Measurements from ENCODE around the gene PRODH2.
A peak's percentile ranks its signal among the peaks of the same experiment; 100 is the strongest.

Gene PRODH2

DNA sequence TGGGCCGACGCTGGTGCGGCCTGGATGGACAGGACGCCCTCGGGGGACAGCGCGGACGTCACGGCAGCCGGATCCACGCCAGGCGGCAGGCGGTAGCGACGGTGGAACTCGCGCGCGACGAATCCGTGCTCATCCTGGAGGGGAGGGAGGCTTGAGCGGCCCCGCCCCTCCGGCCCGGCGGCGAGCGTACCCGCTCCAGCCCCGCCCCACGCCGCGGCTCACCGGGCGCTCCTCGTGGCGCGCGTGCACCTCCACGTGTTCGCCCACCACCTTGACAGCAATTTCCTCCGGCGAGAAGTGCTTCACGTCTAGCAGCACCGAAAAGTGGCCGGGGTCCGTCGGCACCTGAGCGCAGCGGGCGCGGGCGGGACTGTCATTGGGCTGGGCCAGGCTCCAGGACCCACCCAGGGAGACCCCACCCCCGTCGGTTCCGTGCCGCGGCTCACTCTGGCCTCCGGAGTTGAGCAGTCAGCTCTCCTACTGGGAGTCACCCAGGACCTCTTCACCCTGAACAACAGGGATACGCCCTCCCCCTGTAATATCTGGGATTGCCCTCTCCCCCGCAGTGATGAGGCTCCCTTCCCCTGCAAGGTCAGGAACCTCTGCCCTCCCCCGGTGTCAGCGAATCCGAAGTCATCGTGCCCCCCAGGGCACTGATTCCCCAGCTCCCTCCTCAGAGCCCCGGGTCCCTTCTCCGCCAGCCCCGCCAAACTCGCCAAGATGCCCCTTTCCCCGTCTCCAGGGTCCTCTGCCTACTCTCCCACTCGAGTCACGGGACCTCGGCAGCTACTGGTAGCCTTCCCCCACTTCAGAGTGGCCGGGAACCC, 56.9 kb downstream of the PRODH2 start:
- peak; percentile 29 for DNase-seq

DNA sequence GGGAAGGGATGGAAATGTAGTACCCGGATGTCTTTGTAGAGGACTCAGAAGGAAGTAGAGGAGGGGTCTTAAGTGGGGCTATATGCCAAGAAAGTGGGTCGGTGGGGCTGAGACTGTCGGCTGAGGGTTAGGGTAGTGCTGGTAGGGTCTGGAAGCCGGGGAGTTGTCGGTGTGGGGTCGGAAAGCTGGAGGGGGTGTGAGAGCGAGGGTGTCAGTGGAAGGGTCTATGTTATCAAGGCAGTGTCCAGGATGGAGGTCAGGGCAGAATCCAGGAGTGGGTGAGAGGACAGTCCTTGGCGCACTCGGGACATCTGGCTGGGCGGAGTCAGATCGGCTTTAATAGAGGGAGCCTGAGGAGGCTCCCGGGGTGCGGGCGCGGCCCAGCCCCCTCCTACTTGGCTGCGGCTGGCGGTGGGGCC, 57.5 kb downstream of the PRODH2 start:
- DNase-seq = no peak

DNA sequence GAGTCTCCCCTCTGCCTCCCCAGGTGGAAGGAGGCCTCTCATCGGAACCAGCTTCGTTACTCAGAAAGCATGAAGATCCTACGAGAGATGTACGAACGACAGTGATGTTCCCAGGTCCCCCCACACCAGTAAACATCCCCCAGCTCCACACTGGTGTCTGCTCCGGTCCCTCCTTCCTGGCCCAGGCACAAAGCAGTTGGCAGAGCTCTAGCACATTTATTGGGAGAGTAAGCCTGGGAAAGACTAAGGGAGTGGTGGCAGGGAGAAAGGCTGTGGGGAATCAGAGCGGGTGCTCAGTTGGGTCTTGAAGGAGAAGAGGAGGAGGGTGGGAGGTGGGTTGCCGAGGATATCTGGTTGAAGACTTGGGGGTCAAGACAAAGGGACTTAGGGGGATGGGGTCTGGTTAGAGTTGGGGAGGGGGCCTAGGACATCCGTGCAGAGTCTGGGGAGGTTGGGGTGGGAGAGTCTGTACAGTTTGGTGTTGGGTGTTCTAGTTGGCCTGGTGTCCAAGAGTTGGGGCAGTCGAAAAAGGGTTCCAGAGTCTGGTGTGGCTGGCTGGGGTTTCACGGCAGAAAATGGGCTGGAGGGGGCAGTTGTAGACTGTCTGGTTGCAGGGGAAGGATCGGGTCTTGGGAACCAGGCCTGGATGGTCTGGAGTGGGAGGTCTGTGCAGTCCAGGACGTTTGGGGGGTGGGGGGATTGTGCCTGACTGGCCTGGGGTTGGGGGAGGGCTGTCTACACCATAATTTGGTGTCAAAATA, 58.1 kb downstream of the PRODH2 start:
- no peak for DNase-seq

DNA sequence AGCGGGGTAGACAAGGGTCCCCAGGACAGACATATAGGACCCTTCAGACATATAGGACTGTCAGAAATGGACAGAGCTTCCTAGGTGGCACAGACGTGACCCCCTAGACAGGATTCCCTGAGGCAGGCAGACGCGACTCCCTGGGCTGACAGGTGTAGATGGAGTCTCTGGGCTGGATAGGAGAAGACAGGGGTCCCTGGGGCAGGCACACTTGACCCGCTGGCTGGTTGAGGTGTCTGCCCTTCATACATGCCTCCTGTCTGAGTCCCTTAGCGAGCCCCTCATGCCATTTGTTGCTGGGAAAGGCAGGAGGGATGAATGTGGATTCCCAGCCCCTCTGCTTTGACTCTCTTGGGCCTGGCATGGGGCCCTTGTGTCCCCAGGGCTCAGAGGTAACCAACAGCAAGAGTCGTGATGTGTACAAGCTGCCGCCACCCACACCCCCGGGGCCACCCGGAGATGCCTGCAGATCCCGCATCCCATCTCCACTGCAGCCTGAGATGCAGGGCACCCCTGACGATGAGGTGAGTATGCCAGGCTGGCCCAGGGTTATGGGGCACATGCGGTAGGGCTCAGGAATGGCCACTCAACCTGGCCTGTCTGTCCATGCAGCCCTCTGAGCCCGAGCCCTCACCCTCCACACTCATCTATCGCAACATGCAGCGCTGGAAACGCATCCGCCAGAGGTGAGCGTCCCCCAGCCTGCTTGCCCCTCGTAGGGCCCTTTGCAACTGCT, 58.8 kb downstream of the PRODH2 start:
- DNase-seq = no peak

DNA sequence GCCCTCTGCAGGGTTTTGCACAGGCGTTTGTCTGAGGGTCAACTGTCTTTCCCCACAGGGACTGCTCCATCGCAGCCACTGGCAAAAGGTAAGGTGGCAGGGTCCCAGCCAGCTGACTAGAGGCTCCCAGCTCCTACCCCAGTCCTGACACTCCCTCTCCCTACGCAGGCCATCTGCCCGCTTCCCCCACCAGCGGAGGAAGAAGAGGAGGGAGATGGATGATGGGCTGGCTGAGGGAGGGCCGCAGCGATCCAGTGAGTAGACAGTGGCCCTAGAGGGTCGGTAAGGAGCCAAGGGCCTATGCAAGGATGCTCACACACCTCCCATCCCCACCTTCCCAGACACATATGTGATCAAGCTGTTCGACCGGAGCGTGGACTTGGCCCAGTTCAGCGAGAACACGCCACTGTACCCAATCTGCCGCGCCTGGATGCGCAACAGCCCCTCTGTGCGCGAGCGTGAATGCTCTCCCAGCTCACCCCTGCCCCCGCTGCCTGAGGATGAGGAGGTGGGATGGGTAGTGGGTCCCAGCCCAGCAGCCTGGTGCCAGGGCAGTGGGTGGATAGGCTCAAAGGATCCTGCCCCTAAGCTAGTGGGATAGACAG, 59.8 kb downstream of the PRODH2 start:
- no peak for DNase-seq

DNA sequence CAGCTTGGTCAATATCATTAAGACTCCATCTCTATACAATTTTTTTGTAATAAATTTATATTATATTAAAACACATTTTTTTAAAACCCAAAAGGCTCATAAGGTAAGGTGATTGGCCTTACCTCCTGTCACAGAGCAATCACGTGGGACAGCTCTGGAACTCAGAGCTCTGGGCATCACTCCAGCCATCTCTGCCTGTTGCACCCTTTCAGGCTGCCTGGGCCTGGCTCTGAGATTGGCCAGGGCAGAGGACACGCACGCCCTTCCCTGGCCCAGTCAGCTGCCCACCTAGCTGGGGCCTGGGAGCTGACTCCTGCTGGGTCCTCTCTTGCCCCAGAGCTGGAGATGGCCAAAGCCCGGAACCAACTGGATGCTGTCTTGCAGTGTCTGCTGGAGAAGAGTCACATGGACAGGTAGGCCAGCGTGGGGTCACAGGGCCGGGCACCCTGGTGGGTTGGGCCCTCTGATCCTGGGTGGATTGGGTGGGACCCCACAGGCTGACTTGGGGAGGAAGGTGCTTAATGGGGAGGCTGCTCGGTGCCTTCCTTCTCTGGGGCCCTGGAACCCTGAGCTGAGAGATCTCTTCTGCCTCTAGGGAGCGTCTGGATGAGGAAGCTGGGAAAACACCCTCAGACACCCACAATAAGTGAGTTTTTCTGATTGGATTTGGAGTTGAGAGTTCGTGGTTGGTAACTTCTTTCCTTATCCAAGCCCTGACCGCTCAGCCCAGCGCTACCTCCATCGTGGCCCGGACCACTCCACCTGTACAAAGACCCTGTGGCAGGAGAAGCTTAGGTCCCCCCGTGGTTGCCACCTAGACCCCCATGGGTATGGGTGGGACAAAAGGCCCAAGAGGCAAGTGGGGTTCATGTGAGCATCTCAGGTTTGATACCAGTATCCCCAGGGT, 60.6 kb downstream of the PRODH2 start:
- DNase-seq = no peak

DNA sequence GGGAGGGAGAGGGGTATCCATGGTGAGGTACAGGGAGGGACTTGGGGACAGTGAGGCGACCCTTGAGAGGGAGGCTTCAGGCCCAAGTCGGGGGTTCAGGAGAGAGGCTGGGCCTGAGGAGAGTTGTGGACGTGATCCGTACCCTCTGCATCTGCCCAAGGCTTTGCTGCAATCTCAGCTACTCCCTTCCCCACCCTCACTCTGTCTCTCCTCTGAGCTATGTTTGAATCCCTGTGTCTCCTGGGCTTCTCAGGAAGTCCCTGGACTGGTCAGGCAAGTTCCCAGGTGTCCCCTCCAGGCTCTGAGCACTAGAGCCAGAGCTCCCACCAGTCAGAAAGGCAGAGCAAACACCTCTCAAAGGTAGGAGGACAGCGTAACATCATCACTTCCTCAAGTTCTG, 62.5 kb downstream of the PRODH2 start:
- no peak for DNase-seq

All from activated T-cell treated with anti-CD3 and anti-CD28 coated beads for 4 hours (primary cell).